Erythroblast (primary cell): ENCODE measurements around the gene RARA.

Source experiments
- GATA1 ChIP-seq: IDR thresholded peaks from 2 replicates; pipeline ENCODE4 v1.6.1; 2011; ENCODE audit warnings: low read depth, mild to moderate bottlenecking, control low read depth, low read length, moderate library complexity
- POLR2A ChIP-seq: IDR thresholded peaks from 2 replicates; pipeline ENCODE4 v1.6.1; 2011; ENCODE audit warnings: mild to moderate bottlenecking, low read length

GRCh38 chr17:40378966-40379365, 70.0 kb downstream of the RARA start:
- no peak for TF ChIP-seq POLR2A
- no peak for TF ChIP-seq GATA1
